Stimulated activated CD4-positive, alpha-beta T cell treated with anti-CD3 and anti-CD28 coated beads, Interleukin-2, amount 100 ng/mL, for 4 hours (primary cell): ENCODE data around the gene TFF1.

Source experiments
- DNase-seq: peaks from one replicate; pipeline ENCODE4 v3.0.0-alpha.2; 2020; ENCODE audit warnings: low read depth

TFF1 gene

DNA sequence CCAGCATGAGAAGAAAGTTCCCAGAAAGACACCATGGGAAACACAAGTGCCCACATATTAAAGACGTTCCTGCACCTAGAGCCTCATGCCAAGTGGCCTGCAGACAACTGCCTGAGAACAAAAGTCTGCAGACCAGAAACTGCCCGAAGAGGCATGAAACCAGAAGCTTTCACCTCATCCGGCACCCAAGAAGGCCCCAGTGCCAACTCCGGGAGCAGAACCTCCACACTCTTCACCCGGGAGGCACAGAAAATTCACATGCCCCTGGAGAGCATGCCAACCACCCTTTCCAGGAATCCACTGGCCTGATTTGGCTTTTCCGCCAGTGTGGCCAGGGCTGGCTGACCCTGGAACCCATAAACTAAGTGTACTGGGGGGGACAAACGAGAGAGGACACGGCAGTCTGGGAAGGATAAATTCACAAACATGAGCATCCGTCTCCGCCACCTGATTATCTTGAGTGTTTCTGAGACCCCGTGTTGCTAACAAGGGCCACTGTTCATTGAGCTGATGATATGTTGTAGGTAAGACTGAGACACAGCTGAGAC lies 22.3 kb downstream of the TFF1 start:
- no peak for DNase-seq

DNA sequence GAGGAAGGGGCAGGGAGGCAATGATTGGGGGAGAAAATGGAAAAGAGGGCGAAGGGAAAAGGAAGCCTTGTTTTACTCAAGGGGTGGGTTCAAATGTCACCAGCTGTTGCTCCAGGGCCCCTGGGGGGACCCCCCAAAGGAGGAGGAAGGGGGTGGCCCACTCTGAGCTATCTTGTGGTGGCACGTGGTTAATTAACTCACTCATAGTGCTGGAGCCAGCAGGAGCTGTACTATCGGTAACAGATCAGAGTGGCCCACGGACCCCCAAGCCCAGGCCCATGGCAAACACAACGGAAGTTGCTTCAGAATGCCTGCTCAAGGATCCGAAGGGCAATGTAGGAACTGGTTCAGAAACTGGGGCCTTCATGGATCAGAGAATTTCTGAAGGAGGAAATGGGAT lies 22.8 kb downstream of the TFF1 start:
- DNase-seq: no peak

DNA sequence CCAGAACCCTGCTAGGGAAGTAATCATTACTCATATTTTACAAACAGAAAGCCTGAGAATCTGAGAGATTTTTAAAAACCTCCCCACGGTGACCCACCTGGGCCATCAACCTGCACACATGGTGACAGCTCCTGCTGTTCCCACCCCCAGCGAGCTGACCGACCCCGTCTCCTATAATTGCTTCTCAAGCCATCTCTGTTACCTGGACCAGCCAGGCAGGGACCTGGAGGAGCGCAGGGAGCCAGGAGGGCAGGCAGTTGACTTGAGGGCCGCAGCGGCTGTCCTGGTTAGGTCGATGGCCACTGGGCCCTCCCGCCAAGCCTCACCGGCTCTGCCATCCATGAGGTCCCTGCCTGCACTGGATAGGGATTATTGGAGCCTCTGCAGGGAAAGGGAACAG lies 23.2 kb downstream of the TFF1 start:
- DNase-seq: no peak

DNA sequence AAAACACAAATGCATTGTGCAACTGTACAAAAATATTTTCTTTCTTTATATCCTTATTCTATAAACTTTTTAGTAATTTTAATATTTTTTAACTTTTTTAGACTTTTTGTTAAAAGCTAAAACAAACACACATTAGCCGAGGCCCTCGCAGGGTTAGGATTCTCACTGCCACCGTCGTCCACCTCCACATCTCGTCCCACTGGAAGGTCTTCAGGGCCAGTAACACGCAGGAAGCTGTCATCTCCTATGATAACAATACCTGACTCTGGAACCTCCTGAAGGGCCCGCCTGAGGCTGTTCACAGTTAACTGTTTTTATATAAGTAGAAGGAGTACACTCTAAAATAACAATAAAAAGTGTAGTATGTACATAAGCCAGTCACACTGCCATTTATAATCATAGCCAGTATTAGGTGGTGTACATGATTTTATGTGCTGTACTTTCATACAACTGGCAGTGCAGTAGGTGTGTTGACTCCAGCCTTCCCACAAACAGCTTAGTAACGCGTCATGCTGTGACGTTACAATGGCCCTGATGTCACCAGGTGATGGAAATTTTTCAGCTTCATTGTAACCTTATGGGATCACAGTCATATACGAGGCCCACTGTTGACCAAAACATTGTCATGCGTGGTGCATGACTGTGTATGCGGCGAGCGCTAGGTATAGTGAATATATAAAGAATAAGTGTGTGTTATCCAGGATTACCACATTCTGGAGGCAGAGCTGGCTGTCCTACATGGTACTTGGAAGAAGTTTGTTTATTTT lies 24.4 kb downstream of the TFF1 start:
- DNase-seq: no peak

DNA sequence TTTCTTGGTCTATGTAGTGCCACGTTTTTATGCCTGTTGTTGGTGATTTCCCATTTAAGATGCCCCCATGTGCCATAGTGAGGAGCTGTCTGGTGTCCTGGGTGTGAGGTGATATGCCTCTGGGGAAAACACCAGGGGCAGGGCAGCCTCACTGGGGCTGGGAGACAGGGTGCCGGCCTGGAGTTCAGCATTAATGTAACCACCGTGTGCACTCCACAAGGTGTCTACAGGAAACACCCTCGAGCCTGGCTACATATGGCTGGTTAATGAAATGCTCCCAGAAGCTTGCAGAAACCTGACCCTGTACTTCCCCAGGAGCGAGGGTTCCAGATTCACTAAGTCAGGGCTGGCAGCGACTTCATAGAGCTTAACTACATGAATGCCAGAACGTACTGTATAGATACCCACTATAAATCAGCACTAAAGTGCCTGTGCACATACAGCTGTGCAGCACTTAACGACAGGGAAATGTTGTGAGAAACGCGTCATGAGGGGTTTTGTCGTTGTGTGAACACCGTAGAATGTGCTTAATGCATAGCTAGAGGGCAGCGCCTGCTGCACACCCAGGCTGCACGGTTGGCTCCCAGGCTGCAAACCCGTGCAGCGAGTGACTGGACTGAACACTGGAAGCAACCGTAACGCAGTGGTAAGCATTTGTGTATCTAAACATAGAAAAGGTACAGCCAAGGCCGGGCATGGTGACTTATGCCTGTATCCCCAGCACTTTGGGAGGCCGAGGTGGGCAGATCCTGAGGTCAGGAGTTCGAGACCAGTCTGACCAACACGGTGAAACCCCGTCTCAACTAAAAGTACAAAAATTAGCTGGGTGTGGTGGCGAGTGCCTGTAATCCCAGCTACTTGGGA lies 25.9 kb downstream of the TFF1 start:
- DNase-seq: no peak

DNA sequence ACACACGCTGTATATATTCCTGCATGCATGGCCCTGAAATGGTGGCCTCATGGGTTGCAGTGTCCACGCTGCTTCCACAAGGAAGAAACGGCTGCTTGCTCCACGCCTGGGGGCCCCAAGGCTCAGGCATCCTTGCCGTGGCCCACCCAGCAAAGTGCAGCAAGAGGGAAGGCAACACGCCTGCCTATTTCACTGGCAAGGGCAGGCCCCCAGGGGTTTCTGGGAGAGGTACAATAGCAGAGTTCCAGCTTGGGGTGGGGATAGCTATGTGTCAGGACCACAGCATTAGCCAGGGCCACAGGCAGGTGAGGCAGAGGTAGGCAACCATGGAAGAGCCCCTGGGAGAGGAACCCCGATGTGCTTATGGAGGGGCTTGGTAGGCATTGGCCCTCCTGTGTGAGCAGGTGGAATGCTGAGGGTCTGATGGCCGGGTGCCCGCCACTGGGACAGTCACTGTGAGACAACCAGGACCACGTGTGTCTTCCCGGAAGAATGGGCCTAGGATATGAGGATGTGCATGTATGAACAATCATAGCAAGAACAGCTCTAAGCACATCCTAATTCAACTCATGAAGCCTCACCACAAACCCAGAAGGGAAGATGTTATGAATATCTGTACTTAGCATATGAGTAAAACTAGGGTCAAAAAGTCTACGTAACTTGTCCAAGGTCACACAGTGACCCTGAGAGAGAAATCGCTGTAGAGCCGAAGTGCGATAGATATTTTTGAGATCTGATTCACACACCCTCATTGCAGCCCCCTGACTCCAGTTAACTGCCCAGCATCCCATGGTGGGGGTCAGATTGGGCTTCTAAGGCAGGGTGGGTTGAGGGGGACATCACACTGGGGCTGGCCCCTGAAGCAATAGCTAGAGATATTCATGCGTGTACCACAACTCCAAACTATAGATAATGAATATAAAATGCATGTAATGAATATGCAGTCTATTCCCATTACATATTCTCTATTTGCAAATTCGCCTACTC lies 27.3 kb downstream of the TFF1 start:
- no peak for DNase-seq

DNA sequence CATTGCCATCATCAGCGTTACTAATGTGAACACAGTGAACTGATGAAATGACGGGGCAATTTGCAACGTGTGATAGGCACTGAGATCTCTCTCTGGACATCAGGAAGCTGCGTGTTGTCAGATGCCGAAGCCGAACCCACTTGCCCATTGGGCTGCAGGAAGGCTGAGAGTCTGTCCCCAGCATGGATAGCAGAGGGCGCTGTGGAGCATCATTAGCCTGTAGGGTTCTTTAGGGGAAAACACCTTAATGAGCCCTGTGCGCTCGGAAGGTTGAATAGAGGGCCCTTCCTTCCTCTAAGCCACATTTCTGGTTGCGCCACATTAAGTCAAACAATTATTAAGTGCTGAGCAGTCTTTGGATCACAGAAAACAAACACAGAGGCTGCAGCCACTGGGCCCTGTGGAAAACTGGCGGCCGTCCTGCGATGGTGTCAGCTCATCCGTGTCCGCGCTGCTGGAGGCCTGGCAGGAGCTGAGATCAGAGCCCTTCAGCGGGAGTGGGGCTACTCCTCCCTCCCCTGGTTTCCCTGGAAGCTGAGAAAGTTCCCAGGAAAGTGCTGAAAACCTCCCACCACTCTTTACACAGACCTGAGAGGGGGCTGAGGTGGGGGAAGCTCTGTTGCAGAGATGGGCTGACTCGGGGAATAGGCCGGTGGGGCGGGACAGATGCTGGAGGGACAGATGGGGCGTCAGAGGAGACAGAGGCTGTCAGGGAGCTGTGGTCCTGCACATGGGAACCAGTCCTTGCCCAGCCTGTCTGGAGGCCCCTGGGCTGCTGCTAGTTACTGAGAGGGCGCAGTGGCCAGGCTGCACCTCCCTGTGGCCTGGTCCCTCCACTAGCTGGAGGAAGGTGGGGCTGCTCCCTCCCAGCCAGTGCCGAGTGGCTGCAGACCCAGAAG lies 28.3 kb downstream of the TFF1 start:
- DNase-seq: peak; percentile 79

DNA sequence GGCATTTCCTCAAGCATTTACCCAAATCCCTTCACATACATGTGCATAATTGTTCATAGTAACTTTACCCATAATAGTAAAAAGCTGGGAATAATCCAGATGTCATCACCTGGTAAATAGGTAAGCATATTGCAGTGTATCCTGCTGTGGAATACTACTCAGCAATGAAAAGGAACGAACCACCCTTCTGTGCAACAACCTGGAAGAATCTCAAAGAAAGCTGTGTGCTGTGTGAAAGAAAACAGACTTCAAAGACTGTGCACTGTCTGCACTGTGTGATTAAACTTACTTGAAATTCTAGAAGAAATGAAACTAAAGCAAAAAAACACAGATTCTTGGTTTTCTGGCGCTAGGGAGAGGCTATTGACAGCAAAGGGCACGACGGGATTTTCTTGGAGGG lies 29.1 kb downstream of the TFF1 start:
- no peak for DNase-seq

DNA sequence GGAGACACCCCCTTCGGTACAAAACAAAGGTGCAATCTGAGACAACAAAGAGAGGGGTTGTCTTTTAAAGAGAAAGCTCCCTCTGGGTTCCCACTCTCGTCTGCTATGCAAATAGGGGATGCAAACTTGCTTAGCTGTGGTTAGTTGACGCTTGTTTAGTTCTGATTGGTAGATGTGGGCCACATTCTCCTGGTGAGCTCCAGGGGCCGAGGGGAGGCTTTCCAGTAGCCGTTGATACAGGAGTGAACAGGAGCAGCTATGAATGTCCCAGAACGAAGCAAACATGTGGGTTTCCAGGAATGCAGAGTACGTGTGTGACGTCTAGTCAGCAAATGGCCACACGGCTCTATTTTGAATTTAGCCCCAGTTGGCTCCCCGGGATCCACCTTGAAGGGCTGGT lies 30.3 kb downstream of the TFF1 start:
- no peak for DNase-seq

DNA sequence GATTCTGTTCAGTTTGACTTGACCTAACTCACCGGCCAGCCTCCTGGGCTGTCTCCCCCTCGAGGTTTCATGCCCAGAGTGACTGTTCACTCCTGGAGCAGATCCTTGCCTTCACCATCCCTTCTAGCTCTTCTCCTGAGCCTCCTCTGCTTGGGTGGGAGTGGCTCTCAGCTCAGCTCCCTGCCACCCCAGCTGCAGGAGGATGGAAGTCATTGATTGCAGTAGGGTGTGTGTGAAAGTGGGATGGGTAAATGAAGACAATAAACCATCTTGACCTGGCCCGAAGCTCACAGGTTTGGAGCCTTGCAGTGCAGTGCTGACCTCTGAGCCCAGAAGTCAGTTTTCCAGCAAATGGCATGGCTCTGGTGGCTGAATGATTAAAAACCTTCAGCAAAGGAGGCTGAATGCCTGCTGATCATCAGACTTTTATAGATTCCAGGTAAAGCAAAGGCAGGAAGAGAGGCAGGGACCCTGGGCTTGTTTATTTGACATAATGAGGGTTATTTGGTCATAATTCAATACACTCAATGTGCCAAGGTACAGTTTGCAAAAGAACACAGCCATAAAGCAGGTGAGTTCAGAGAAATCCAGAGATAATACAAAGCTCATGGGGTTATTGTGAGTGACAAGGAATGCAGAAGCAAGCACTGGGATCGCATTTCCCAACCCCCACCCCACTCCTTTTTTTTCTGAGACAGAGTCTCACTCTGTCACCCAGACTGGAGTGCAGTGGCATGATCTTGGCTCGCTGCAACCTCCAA lies 33.6 kb downstream of the TFF1 start:
- DNase-seq: no peak

DNA sequence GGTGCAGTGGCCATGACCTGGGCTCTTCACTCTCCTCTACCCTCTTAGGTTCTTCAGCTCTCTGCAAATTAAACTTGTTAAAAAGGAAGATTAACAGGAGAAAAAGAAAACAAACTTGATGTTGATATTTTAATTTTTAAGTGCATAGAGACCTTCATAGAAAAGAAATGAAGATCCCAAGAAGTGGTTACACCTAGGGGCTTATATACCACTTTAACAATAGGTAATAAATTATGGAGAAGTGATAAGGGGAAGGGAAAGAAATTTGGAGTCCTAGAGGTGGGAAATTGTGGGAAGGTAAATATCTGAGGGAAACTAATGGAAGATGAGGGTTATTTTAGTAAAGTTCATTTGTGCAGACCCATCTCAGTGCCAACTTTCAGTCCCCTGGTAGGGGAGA lies 34.7 kb downstream of the TFF1 start:
- DNase-seq: no peak

DNA sequence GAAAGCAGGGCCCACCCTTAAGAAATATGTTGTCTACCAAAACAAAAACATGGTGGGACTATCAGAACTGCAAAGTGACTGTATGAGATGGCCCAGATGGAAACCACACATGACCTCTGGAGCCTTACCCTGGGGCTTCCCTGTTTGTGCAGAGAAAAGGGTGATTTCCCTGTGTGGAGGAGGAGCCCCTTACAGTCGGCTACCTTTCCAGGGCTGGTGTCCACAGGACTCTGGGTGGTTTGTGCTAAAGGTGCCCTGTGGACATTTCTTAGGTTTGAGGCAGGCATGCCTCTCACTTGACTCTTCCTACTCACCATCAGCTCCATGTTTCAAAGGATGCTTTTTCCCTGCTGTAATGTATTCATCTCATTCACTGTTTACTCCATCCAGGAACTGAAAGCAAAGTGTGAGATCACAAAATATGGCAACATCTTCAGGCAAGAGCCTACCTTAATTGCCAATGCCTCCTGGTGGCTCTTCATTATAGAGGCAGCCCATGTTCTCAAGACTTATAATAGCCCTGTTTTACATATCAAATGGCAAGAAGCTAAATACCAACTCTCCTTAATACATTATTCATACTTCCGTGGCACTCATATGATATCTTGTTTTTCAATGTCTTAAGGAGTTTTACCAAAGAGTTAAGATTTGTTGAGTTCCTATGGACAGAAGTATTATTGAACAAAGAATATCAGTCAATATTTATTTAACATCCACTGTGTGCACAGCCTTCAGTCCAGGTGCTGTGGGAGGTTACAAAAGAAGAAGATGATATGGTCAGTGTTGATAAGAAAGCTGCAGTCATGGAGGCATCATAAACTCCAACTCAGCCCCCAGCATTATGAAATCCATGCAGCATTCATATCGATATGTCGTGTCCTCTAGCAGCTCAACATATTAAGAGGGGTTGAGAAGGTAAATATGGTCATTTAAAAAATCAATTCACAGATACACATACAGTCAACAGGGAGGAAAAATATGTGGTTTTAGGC lies 35.7 kb downstream of the TFF1 start:
- DNase-seq: no peak

DNA sequence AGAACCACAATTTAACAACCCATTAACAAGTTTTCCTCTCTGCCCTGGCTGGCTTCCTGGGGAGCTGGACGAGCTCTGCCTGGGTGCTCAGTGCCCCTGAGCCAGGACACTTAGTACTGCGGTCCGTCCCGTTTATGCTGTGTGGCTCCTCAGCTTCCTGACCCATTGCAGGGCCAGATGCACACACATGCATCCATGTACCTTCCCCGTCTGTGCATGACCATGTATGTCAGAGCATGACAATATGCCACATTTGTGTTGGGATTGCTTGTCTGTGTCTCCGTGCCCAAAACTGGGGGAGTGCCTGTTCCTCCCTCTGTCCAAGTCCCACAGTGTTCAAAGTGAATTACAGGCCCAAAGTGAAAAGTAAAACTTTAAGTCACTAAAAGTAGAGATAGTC lies 41.4 kb downstream of the TFF1 start:
- no peak for DNase-seq

DNA sequence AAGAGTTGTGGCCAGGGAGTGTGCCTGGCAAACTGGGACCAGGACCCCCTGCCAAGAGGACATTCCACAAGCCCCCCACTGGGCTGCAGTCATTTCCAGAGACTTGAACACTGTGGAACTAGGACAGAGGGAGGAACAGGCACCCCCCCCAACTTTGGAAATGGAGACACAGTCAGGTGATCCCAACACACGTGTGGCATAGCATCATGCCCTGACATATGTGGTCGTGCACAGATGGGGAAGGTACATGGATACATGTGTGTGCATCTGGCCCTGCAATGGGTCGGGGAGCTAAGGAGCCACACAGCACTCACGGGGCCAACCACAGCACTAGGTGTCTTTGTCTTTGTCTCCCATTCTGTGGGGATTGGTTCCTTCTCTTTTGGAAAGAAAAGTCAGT lies 44.5 kb downstream of the TFF1 start:
- no peak for DNase-seq

DNA sequence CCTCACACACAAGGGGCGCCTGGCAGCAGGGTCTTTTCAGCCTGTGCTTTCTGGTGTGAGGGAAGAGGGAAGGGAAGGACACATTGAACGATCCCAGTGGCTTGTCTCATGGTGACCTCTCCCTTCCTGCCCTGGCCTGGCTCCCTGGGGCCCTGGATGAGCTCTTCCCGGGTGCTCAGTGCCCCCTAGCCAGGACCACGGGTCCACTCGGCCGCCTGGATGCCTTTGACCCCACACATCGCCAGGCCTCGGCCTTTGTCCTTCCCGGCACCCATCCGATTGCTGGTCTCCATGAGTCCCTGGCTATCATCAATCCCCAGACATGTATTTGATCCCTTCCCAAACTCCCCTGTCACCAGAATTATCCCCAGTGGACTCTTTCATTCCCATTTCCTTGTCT lies 45.1 kb downstream of the TFF1 start:
- DNase-seq: no peak

DNA sequence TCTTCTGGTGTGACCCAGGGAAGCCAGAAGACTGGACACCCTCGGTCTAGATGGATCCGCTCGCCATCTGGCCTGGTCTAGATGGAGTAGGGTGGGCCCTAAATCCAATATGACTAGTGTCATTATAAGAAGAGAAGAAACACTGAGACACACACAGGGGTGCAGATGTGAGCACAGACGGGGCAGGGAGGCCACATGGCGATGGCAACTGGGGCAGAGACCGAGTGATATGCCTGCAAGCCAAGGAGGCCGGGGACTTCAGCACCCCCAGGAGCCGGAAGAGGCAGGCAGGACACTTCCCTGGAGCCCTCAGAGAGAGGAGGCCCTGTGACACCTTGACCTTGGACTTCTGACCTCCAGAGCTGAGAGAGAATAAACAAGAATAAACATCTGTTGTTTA lies 45.5 kb downstream of the TFF1 start:
- no peak for DNase-seq

DNA sequence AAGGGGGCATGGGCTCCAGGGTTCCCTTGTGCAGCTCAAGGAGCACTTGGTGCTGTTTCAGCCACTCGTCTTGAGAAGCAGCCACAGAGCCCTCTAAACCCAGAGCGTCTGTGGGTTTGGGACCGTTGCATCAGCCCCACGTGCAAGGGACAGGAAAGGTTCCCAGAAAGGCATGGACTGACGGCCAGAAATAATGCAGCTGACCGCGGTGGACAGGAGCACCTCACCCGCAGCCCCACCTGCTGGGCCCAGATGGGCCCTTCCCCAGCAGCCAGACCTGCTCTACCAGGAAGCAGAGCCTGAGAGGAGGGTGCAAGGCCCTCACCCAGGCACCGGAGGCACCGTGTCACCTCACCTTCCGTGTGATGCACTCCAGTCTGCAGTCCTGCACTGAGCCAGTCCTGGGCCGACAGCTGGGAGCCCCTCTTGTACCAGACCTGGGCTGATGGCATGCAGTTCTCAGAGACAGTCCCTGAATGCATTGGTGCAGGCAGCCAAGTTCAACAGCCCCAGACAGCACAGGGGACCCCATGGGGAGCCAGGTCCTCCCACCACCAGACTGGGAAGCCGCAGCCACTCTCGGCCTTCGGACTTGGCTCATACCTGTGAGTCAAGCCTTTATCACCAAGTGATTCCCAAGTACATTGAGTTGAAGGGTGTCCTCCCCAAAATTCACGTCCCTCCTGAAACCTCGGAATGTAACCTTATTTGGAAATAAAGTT lies 46.3 kb downstream of the TFF1 start:
- DNase-seq: no peak

DNA sequence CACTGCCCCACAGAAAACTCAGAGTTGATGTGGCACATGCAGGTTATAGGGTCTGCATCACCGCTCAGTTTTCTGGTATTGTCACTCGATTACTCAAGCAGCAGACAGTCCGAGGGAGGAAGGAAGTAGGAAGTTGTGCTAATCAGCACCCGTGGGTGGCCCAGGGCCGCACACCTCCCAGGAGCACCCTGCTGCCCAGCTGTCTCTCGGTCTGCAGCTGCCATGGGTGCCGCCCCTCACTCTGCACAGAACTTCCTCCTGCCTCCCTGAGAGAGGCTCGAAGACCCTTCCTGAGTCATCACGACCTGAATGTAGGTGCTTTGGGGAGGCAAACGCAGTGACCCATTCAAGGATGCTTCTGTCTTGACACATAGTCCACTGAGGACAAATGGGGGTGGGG lies 47.0 kb downstream of the TFF1 start:
- DNase-seq: no peak
